GM12878 (cell line): ENCODE measurements around the gene DNAJA4. TPM values are rescaled to one million over a fixed set of nuclear protein-coding genes. Genes with fewer than 3 reads are reported as not detected.

ENCODE experiments used
- BCL11A ChIP-seq: IDR thresholded peaks from 2 replicates; pipeline ENCODE4 v1.6.1; 2011; ENCODE audit warnings: low read depth, low read length
- CBFB ChIP-seq: IDR thresholded peaks from 2 replicates; pipeline ENCODE4 v1.6.1; 2016; ENCODE audit warnings: antibody characterized with exemption, low read depth
- CUX1 ChIP-seq: IDR thresholded peaks from 2 replicates; pipeline ENCODE4 v1.6.1; 2012; ENCODE audit warnings: improper control_type of control experiment, low read depth, low read length; ENCODE audit not compliant: insufficient replicate concordance
- ELK1 ChIP-seq: IDR thresholded peaks from 2 replicates; pipeline ENCODE4 v1.6.1; 2012; ENCODE audit warnings: low read depth, low read length, improper control_type of control experiment
- EZH2 ChIP-seq: IDR thresholded peaks from 2 replicates; pipeline ENCODE4 v1.6.1; 2012; ENCODE audit warnings: low read depth, mild to moderate bottlenecking, control low read depth, inconsistent platforms, low read length, borderline replicate concordance; ENCODE audit not compliant: control insufficient read depth
- FOXM1 ChIP-seq: IDR thresholded peaks from 2 replicates; pipeline ENCODE4 v1.6.1; 2012; ENCODE audit warnings: low read depth, mild to moderate bottlenecking, inconsistent platforms, low read length, moderate library complexity
- HCFC1 ChIP-seq: fragments of 150-350 bp; IDR thresholded peaks from 2 replicates; pipeline ENCODE4 v1.6.1; 2014; ENCODE audit warnings: low read length
- NFIC ChIP-seq: IDR thresholded peaks from 2 replicates; pipeline ENCODE4 v1.6.1; 2012; ENCODE audit warnings: low read depth, mild to moderate bottlenecking, inconsistent platforms, low read length, moderate library complexity
- POLR2AphosphoS5 ChIP-seq: IDR thresholded peaks from 2 replicates; pipeline ENCODE4 v1.6.1; 2011; ENCODE audit warnings: mild to moderate bottlenecking, low read length, inconsistent platforms
- RCOR1 ChIP-seq: conservative IDR thresholded peaks from 2 replicates; pipeline ENCODE4 v1.6.1; 2012; ENCODE audit warnings: low read depth, low read length, improper control_type of control experiment
- REST ChIP-seq: IDR thresholded peaks from 2 replicates; pipeline ENCODE4 v1.6.1; 2012; ENCODE audit warnings: mild to moderate bottlenecking, low read depth, low read length
- SP1 ChIP-seq: IDR thresholded peaks from one replicate; pipeline ENCODE4 v1.6.1; 2011; ENCODE audit warnings: low read depth, low read length
- SRF ChIP-seq, 2 experiments: IDR thresholded peaks; 2 replicates each; pipeline ENCODE4 v1.6.1; 2011; ENCODE audit warnings: low read depth in 2 of 2, low read length in 2 of 2, mild to moderate bottlenecking in 1 of 2, moderate library complexity in 1 of 2
- SUZ12 ChIP-seq: fragments of 200-600 bp; sonication (generic); IDR thresholded peaks from one replicate; pipeline ENCODE4 v1.6.1; 2018; ENCODE audit warnings: antibody characterized with exemption, mild to moderate bottlenecking; ENCODE audit not compliant: unreplicated experiment
- ZNF592 ChIP-seq: fragments of 450-650 bp; IDR thresholded peaks from 2 replicates; pipeline ENCODE4 v1.6.1; 2017; ENCODE audit warnings: mild to moderate bottlenecking, moderate library complexity
- polyA plus RNA-seq, 11 experiments: library from polyadenylated mRNA; depleted of rRNA in 4 of 11; unstranded in 6 of 11; stranded (reverse) in 5 of 11; fragments of >200 nt; fragmentation: Nextera tagmentation in 4 of 11; fragmentation: Illumina TruSeq in 1 of 11; extraction: Ambion mirVana in 4 of 11; extraction: Trizol in 1 of 11; gene quantifications; 1 replicate in 1 of 11; 2 replicates in 10 of 11; pipeline versions ENCODE4 v1.2.1 to v1.2.3, GENCODE V29; 2011 to 2016; ENCODE audit warnings: inconsistent platforms in 2 of 11, missing spikeins in 2 of 11, low read depth in 1 of 11
- total RNA-seq, 4 experiments: library from RNA; depleted of rRNA in 3 of 4; stranded (reverse); fragments of >200 nt in 3 of 4; fragmentation: Illumina TruSeq in 1 of 4; extraction: Trizol in 1 of 4; gene quantifications; 2 replicates each; pipeline versions ENCODE4 v1.2.1 to v1.2.3, GENCODE V29; 2013 to 2021

DNAJA4 gene
- total and polyA plus RNA-seq, 10 of the 15 experiments (the other 5 are each of a cell fraction or from before 2014, with no cell fraction given), result 0.01 to 10.4 (median 4.1) TPM

DNA sequence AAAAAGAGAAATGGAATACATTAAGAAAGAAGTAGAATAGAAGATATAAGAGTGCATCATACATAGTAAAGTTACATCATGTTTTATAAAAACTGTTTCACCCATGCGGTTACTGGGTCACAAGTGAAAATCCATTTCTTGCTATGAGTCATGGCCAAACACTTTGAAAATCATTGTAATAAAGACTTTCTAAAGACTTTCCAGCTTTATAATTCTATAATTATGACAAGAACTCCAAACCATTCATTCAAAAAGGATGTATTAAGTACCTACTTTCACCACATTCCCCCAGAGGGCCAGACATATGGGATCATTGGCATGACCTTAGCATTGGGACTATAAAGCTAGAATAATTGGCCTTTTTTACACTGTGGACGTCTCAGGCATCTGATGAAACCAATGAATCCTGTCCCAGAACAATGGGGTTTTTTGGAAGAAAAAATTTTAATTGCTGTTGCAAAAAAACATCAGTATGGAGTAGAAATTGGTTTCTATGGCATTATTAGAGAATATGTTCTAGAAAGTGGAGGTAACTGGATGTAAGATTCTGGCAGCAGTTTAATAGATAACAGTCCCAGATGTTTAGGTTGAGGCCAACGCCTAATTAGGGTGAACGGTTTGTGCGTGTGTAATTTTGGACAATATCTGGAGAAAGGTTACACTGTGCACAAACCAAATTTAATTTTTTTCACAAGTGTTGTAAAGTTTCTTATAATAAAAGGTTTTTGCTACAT lies 38.4 kb downstream of the DNAJA4 start (continued):
- TF ChIP-seq ZNF592 (no peak), ELK1 (no peak), SUZ12 (no peak), SRF (IDR thresholded peaks at IDR 0.05; ENCODE audit: low read depth in 2 of 2, low read length in 2 of 2) (no peak), BCL11A (peak; percentile 34; the same call in 1 of the 2 replicates), CBFB (no peak), NFIC (peak; percentile 69), REST (no peak), CUX1 (no peak), SP1 (no peak), HCFC1 (no peak), RCOR1 (no peak), POLR2AphosphoS5 (no peak), FOXM1 (peak; percentile 63; the same call in 1 of the 2 replicates), EZH2 (no peak)
